Smooth muscle cell (in vitro differentiated cells): ENCODE data around the gene FJX1. TPM values are rescaled to one million over a fixed set of nuclear protein-coding genes. Genes with fewer than 3 reads are reported as not detected.

Experiments
- DNase-seq: peaks from one replicate; lab custom pipeline; 2025; ENCODE audit not compliant: unreplicated experiment; lab: John Stamatoyannopoulos, UW
- H2AFZ ChIP-seq: fragments of 200-600 bp; sonication (generic); 2 replicates; pipeline ENCODE4 v1.6.0; 2016; ENCODE audit warnings: antibody characterized with exemption, low read depth, mild to moderate bottlenecking
- H3F3A ChIP-seq: fragments of 200-600 bp; sonication (generic); 2 replicates; pipeline ENCODE4 v1.6.0; 2017; ENCODE audit warnings: antibody characterized with exemption, low read depth
- H3K27ac ChIP-seq: fragments of 200-600 bp; sonication (generic); 2 replicates; pipeline ENCODE4 v1.5.1; 2016; ENCODE audit warnings: low read depth, mild to moderate bottlenecking
- H3K27me3 ChIP-seq: fragments of 200-600 bp; sonication (generic); 2 replicates; pipeline ENCODE4 v1.6.1; 2016; ENCODE audit warnings: low read depth, mild to moderate bottlenecking
- H3K36me3 ChIP-seq: fragments of 200-600 bp; sonication (generic); 2 replicates; pipeline ENCODE4 v1.5.1; 2016; ENCODE audit warnings: low read depth
- H3K4me1 ChIP-seq: fragments of 200-600 bp; sonication (generic); 2 replicates; pipeline ENCODE4 v1.5.1; 2016; ENCODE audit warnings: low read depth
- H3K4me2 ChIP-seq: fragments of 200-600 bp; sonication (generic); 2 replicates; pipeline ENCODE4 v1.6.0; 2016; ENCODE audit warnings: mild to moderate bottlenecking
- H3K4me3 ChIP-seq: fragments of 200-600 bp; sonication (generic); 2 replicates; pipeline ENCODE4 v1.5.1; 2016; ENCODE audit warnings: mild to moderate bottlenecking
- H3K79me2 ChIP-seq: fragments of 200-600 bp; sonication (generic); 2 replicates; pipeline ENCODE4 v1.6.0; 2016; ENCODE audit warnings: low read depth, mild to moderate bottlenecking
- H3K9ac ChIP-seq: fragments of 200-600 bp; sonication (generic); 2 replicates; pipeline ENCODE4 v1.6.0; 2016; ENCODE audit warnings: low read depth
- H3K9me3 ChIP-seq: fragments of 200-600 bp; sonication (generic); replicated peaks from 2 replicates; pipeline ENCODE4 v1.5.1; 2016; ENCODE audit warnings: low read depth
- H4K20me1 ChIP-seq: fragments of 200-600 bp; sonication (generic); 2 replicates; pipeline ENCODE4 v1.6.0; 2016; ENCODE audit warnings: low read depth
- CTCF ChIP-seq: fragments of 200-600 bp; sonication (generic); IDR thresholded peaks from 2 replicates; pipeline ENCODE4 v1.5.1; 2017; ENCODE audit warnings: borderline replicate concordance, mild to moderate bottlenecking, antibody characterized with exemption; ENCODE audit not compliant: insufficient read depth, poor library complexity, severe bottlenecking
- WGBS: methylation state at CpG from one replicate; pipeline ENCODE4 v1.1.7; 2016; ENCODE audit warnings: low lambda C conversion rate; 5-methylcytosine and 5-hydroxymethylcytosine counted together
- polyA plus RNA-seq: library from polyadenylated mRNA; unstranded; fragments of >200 nt; fragmentation: Nextera tagmentation; extraction: Ambion mirVana; gene quantifications from 2 replicates; pipeline ENCODE4 v1.2.1, GENCODE V29; 2016
- total RNA-seq: library from RNA; depleted of rRNA; stranded (reverse); fragments of >200 nt; gene quantifications from 2 replicates; pipeline ENCODE4 v1.2.3, GENCODE V29; 2014

The FJX1 gene
- total and polyA plus RNA-seq, 2 experiments from 2014 or later = 28.3 to 44.5 TPM

DNA sequence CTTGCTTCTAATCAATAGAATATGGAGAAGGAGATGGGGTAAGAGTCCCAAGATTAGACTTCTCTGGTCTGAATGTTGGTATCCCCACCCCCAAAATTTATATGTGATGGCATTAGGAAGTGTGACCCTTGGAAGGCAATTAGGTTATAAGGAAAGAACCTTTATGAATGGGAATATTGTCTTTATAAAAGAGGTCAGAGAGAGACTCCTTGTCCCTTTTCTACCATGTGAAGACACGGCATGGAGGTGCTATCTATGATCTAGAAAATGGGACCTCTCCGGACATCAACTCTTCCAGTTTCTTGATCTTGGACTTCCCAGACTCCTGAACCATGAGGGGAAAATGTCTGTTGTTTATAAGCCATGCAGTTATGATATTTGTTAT lies 37.9 kb upstream of the FJX1 start:
- Histone ChIP-seq H3K9me3 (no peaks in the 10 kb centered on the region), H3K4me1 (peaks cover 7% of the 10 kb centered on the region), H3K79me2 (no peaks in the 10 kb centered on the region), H4K20me1 (no peaks in the 10 kb centered on the region), H3K36me3 (no peaks in the 10 kb centered on the region), H2AFZ (no peak overlapping the region), H3K27me3 (no peaks in the 10 kb centered on the region), H3K4me2 (no peak overlapping the region), H3K27ac (peak overlapping the region; percentile 81), H3F3A (no peaks in the 10 kb centered on the region), H3K4me3 (no peak overlapping the region), H3K9ac (no peak overlapping the region)
- TF ChIP-seq CTCF = no peak
- no peak for DNase-seq
- WGBS = 96% methylated on average over 2 of the region's 2 CpGs

DNA sequence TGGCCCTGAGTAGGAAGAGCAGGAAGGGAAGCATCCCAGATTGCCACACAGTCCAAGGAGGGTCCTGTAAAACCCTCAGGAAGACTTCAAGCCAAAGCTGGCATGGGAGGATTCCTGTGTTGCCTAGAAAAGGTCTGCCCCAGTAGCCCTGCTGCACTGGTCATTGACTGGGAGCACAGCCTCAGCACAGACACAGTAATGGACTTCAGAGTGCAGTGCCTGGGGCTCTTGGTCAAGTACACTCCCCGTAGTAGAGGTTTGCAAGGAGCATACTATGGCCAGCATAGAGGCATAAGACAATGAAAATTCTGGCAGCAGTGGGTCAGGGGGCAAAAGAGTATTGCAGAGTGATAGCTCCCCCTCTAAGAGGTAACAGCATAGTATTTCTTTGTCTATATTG lies 36.2 kb upstream of the FJX1 start:
- Histone ChIP-seq H3K4me1 (peaks cover 7% of the 10 kb centered on the region), H3K9ac (no peak overlapping the region), H2AFZ (no peak overlapping the region), H3K9me3 (no peaks in the 10 kb centered on the region), H3K27me3 (no peaks in the 10 kb centered on the region), H3K27ac (no peak overlapping the region), H3K4me3 (no peak overlapping the region), H3F3A (no peaks in the 10 kb centered on the region), H4K20me1 (no peaks in the 10 kb centered on the region), H3K79me2 (no peaks in the 10 kb centered on the region), H3K36me3 (no peaks in the 10 kb centered on the region), H3K4me2 (no peak overlapping the region)
- no peak for TF ChIP-seq CTCF
- no peak for DNase-seq
- WGBS = 76% methylated on average over 1 of the region's 1 CpG

- Histone ChIP-seq H3F3A (no peaks in the 10 kb centered on the region), H3K27me3 (no peaks in the 10 kb centered on the region), H3K4me3 (no peak overlapping the region), H3K79me2 (no peaks in the 10 kb centered on the region), H3K36me3 (no peaks in the 10 kb centered on the region), H3K4me2 (no peak overlapping the region), H3K27ac (no peak overlapping the region), H3K9ac (no peak overlapping the region), H3K9me3 (no peaks in the 10 kb centered on the region), H4K20me1 (no peaks in the 10 kb centered on the region), H2AFZ (no peak overlapping the region), H3K4me1 (peaks cover 10% of the 10 kb centered on the region)
- WGBS = 92% methylated on average over 1 of the region's 1 CpG
- no peak for TF ChIP-seq CTCF
- DNase-seq = no peak
Observed at GRCh38 chr11:35583126-35583525, 35.1 kb upstream of the FJX1 start.

DNA sequence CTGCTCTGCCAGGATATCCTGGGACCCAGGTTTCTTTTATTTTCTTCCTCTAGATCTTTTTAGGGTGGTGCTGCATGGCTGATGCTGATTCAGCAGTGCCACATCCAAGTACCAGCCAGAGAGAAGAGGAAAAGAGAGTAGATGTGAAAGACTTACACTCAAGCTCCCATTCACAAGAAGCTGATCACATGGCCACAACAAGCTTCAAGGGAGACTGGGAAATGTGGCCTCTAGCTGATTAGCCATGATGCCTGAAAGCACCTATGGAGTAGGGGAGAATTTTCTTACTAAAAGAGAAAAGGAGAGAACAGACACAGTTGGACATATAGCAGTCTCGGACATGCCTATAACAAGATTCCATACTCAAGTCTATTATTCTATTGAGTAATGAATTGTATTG lies 34.4 kb upstream of the FJX1 start:
- 91% methylated on average over 1 of the region's 1 CpG for WGBS
- H3K4me3 ChIP-seq = no peak overlapping the region

More for the DNA sequence above, 34.4 kb upstream of the FJX1 start:
- H3K4me2 ChIP-seq = peak overlapping the region; percentile 35
- H3K36me3 ChIP-seq = no peaks in the 10 kb centered on the region
- DNase-seq = no peak
- H3K4me1 ChIP-seq = peaks cover 18% of the 10 kb centered on the region
- H4K20me1 ChIP-seq = no peaks in the 10 kb centered on the region
- H3F3A ChIP-seq = no peaks in the 10 kb centered on the region
- H3K27ac ChIP-seq = no peak overlapping the region
- H3K79me2 ChIP-seq = no peaks in the 10 kb centered on the region
- no peak overlapping the region for H2AFZ ChIP-seq
- no peaks in the 10 kb centered on the region for H3K9me3 ChIP-seq
- no peak overlapping the region for H3K9ac ChIP-seq
- TF ChIP-seq CTCF = no peak
- H3K27me3 ChIP-seq = no peaks in the 10 kb centered on the region
